Rectal smooth muscle tissue (tissue), 1 donor: ENCODE measurements around the gene FABP3.

Experiments
- H3K27ac ChIP-seq: one replicate; pipeline ENCODE4 v1.7.0; 2013; ENCODE audit warnings: low read depth, low read length, inconsistent platforms
- H3K27me3 ChIP-seq: one replicate; pipeline ENCODE4 v1.7.0; 2013; ENCODE audit warnings: low read length; ENCODE audit not compliant: control insufficient read depth, insufficient read depth
- H3K36me3 ChIP-seq: one replicate; pipeline ENCODE4 v1.7.0; 2013; ENCODE audit warnings: low read length; ENCODE audit not compliant: control insufficient read depth, insufficient read depth
- H3K4me1 ChIP-seq: one replicate; pipeline ENCODE4 v1.7.0; 2013; ENCODE audit warnings: low read length; ENCODE audit not compliant: control insufficient read depth, insufficient read depth
- H3K4me3 ChIP-seq: one replicate; pipeline ENCODE4 v1.7.0; 2013; ENCODE audit warnings: low read length
- H3K9ac ChIP-seq: one replicate; pipeline ENCODE4 v1.7.0; 2013; ENCODE audit warnings: low read length

Gene FABP3

DNA sequence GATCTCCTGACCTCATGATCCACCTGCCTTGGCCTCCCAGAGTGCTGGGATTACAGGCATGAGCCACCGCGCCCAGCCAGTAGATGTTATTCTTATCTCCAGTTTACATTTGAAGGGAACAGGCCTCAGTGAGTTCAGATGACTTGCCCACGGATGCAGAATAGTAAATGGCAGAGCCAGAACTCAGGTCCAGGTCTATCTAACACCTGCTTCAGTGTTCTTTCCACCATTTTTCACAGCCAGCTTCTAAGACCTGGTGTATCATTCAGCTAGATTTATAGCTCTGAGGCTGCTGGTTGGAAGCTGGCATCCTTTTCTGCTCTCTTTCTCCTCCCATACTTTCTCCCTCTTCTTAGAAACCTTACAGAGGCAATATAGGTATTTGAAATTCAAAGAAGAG, 10.8 kb downstream of the FABP3 start:
- no peaks in the 10 kb centered on the region for H3K27me3 ChIP-seq
- no peak overlapping the region for H3K4me3 ChIP-seq
- peaks cover 17% of the 10 kb centered on the region for H3K36me3 ChIP-seq
- no peak overlapping the region for H3K9ac ChIP-seq
- H3K4me1 ChIP-seq: no peaks in the 10 kb centered on the region
- H3K27ac ChIP-seq: peak overlapping the region; percentile 39

DNA sequence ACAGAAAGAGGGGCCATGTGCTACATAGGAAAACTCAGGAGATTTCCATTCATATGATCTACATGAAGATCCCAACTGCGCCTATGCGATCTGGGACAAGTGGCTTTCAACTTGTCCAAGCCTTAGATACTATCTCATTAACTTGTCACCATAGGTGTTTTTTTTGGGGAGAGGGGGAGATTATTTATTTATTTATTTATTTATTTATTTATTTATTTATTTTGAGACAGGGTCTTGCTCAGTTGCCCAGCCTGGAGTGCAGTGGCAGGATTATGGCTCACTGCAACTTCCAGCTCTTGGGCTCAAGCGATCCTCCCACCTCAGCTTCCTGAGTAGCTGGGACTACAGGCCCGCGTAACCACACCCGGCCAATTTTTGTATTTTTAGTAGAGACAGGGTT, 11.3 kb downstream of the FABP3 start:
- Histone ChIP-seq H3K9ac (no peak overlapping the region), H3K4me1 (no peaks in the 10 kb centered on the region), H3K36me3 (peaks cover 13% of the 10 kb centered on the region), H3K27me3 (no peaks in the 10 kb centered on the region), H3K27ac (no peak overlapping the region), H3K4me3 (no peak overlapping the region)

DNA sequence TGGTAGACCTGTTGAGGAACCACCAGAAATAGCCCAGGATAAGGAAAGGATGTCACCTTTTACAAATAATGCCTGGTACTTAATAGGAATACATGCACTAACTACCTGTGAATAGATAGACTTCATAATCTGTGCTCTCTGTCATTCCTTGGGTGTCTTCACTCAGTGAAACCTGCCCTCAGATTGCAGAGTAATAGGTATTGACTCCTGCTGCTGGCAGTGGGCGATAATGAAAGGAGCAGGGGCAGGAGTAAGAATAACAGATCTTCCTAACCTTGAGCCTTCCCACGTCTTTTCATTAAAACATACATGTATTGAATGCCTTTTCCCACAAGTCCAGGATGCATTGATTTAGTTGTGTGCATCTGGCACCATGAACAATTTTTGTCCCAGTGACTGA, 16.4 kb downstream of the FABP3 start:
- no peak overlapping the region for H3K9ac ChIP-seq
- H3K36me3 ChIP-seq: peaks cover 4% of the 10 kb centered on the region
- no peaks in the 10 kb centered on the region for H3K4me1 ChIP-seq
- H3K4me3 ChIP-seq: no peak overlapping the region
- H3K27ac ChIP-seq: no peak overlapping the region
- no peaks in the 10 kb centered on the region for H3K27me3 ChIP-seq

- H3K36me3 ChIP-seq: peaks cover 6% of the 10 kb centered on the region
- H3K4me3 ChIP-seq: no peak overlapping the region
- no peak overlapping the region for H3K27ac ChIP-seq
- no peaks in the 10 kb centered on the region for H3K27me3 ChIP-seq
- H3K9ac ChIP-seq: no peak overlapping the region
- no peaks in the 10 kb centered on the region for H3K4me1 ChIP-seq
These were observed 18.6 kb downstream of the FABP3 start for GRCh38 chr1:31354283-31354682.

- Histone ChIP-seq H3K4me1 (no peaks in the 10 kb centered on the region), H3K27me3 (no peaks in the 10 kb centered on the region), H3K27ac (no peak overlapping the region), H3K36me3 (peaks cover 10% of the 10 kb centered on the region), H3K9ac (no peak overlapping the region), H3K4me3 (no peak overlapping the region)
These were observed 24.4 kb downstream of the FABP3 start for GRCh38 chr1:31348449-31348848.

GRCh38 chr1:31346785-31347184, 26.1 kb downstream of the FABP3 start:
- Histone ChIP-seq H3K27ac (no peak overlapping the region), H3K4me3 (no peak overlapping the region), H3K9ac (no peak overlapping the region), H3K4me1 (no peaks in the 10 kb centered on the region), H3K27me3 (no peaks in the 10 kb centered on the region), H3K36me3 (peaks cover 10% of the 10 kb centered on the region)

- no peaks in the 10 kb centered on the region for H3K27me3 ChIP-seq
- H3K27ac ChIP-seq: no peak overlapping the region
- peaks cover 10% of the 10 kb centered on the region for H3K36me3 ChIP-seq
- no peaks in the 10 kb centered on the region for H3K4me1 ChIP-seq
- H3K9ac ChIP-seq: no peak overlapping the region
- no peak overlapping the region for H3K4me3 ChIP-seq
These were observed 27.2 kb downstream of the FABP3 start for GRCh38 chr1:31345635-31346034.

- H3K27me3 ChIP-seq: no peaks in the 10 kb centered on the region
- H3K27ac ChIP-seq: no peak overlapping the region
- no peak overlapping the region for H3K9ac ChIP-seq
- H3K36me3 ChIP-seq: peaks cover 7% of the 10 kb centered on the region
- no peak overlapping the region for H3K4me3 ChIP-seq
- H3K4me1 ChIP-seq: no peaks in the 10 kb centered on the region
These were observed 28.4 kb downstream of the FABP3 start for GRCh38 chr1:31344503-31344902.

- Histone ChIP-seq H3K4me1 (no peaks in the 10 kb centered on the region), H3K9ac (no peak overlapping the region), H3K4me3 (no peak overlapping the region), H3K36me3 (peaks cover 6% of the 10 kb centered on the region), H3K27me3 (no peaks in the 10 kb centered on the region), H3K27ac (no peak overlapping the region)
These were observed 36.0 kb downstream of the FABP3 start for GRCh38 chr1:31336687-31337467.

- H3K27ac ChIP-seq: no peak overlapping the region
- H3K9ac ChIP-seq: no peak overlapping the region
- no peaks in the 10 kb centered on the region for H3K27me3 ChIP-seq
- no peak overlapping the region for H3K4me3 ChIP-seq
- H3K4me1 ChIP-seq: no peaks in the 10 kb centered on the region
- peaks cover 6% of the 10 kb centered on the region for H3K36me3 ChIP-seq
These were observed 37.9 kb downstream of the FABP3 start for GRCh38 chr1:31335007-31335406.

- no peak overlapping the region for H3K9ac ChIP-seq
- no peaks in the 10 kb centered on the region for H3K4me1 ChIP-seq
- no peak overlapping the region for H3K27ac ChIP-seq
- no peaks in the 10 kb centered on the region for H3K27me3 ChIP-seq
- no peaks in the 10 kb centered on the region for H3K36me3 ChIP-seq
- no peak overlapping the region for H3K4me3 ChIP-seq
These were observed 45.5 kb downstream of the FABP3 start for GRCh38 chr1:31327381-31327780.

DNA sequence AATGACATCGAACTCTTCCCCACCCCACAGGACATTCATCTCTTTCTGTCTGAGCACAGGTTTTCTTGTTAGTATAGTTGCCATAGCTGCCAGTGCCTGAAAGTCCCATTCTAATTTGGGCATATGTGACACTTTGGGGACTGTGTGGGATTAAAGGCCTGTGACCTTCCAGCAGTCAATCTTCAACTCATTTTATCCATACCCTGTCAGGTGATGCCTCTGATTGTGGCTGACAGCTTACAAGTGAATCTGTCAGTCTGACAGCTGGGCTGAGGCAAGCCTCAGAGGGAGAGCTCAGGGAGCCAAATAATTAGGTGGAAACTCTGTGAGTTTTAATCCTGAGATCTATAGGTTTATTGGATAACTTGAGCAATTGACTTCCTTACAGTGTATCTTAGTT, 46.4 kb downstream of the FABP3 start:
- Histone ChIP-seq H3K4me3 (no peak overlapping the region), H3K4me1 (no peaks in the 10 kb centered on the region), H3K36me3 (no peaks in the 10 kb centered on the region), H3K27me3 (no peaks in the 10 kb centered on the region), H3K27ac (no peak overlapping the region), H3K9ac (no peak overlapping the region)

DNA sequence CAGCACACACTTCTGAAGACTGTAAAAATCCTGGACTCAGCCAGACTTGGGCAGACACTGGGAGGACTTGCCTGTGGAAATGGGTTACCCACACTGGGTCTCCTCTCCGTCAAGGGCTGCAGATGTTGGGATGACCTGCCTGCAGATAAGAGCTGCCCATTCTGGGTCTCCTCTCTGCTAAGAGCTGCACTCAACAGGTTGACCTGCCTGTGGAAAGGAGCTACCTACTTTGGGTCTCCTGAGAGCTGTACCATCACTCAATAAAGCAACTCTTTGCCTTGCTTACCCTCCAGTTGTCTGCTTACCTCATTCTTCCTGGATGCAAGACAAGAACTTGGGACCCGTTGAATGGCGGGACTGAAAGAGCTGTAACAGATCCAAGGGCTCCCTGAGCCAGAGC, 47.9 kb downstream of the FABP3 start:
- Histone ChIP-seq H3K4me1 (no peaks in the 10 kb centered on the region), H3K27me3 (no peaks in the 10 kb centered on the region), H3K9ac (no peak overlapping the region), H3K36me3 (no peaks in the 10 kb centered on the region), H3K27ac (no peak overlapping the region), H3K4me3 (no peak overlapping the region)
